ENCODE measurements around the gene FRAT2. TPM values are rescaled to one million over a fixed set of nuclear protein-coding genes. Genes with fewer than 3 reads are reported as not detected.

Gene FRAT2
- total RNA-seq, 2 experiments from 2014 or later, result 27.0 to 27.6 TPM

- Histone ChIP-seq H3K36me3 (ENCODE audit: insufficient read depth, low read length) (peaks cover 38% of the 10 kb centered on the region), H3K9me3 (ENCODE audit: control insufficient read depth in 1 of 2, insufficient read depth in 1 of 2, low read length in 2 of 2) (no peaks in the 10 kb centered on the region), H3K27ac (ENCODE audit: low read depth in 1 of 2, low read length in 2 of 2) (no peak overlapping the region), H3K4me3 (ENCODE audit: low read length) (no peak overlapping the region), H3K27me3 (ENCODE audit: control insufficient read depth in 1 of 2, insufficient read depth in 2 of 2, low read length in 2 of 2) (no peaks in the 10 kb centered on the region), H3K4me1 (ENCODE audit: insufficient read depth, low read length) (peaks cover 3% of the 10 kb centered on the region)
- Mint-ChIP-seq H3K4me1 (ENCODE audit: low read depth) (no peaks in the 10 kb centered on the region), H3K27me3 (no peaks in the 10 kb centered on the region), H3K27ac (no peak overlapping the region), H3K36me3 (ENCODE audit: low read depth) (peaks cover 74% of the 10 kb centered on the region), H3K9me3 (no peaks in the 10 kb centered on the region), H3K4me3 (no peak overlapping the region)
- ChIA-PET CTCF (no interaction called here), POLR2A (no interaction called here)
- intact Hi-C loops (cut with DNase I, micrococcal nuclease), result no loop called here
- DNase-seq (no peak), ATAC-seq (ENCODE audit: poor library complexity) (no peak)
- no peak for TF ChIP-seq CTCF (IDR thresholded peaks at IDR 0.05)
These were observed 27.0 kb upstream of the FRAT2 start for GRCh38 chr10:97361537-97361901.

- Histone ChIP-seq H3K27me3 (ENCODE audit: control insufficient read depth in 1 of 2, insufficient read depth in 2 of 2, low read length in 2 of 2) (no peaks in the 10 kb centered on the region), H3K9me3 (ENCODE audit: control insufficient read depth in 1 of 2, insufficient read depth in 1 of 2, low read length in 2 of 2) (no peaks in the 10 kb centered on the region), H3K4me1 (ENCODE audit: insufficient read depth, low read length) (peaks cover 3% of the 10 kb centered on the region), H3K4me3 (ENCODE audit: low read length) (no peak overlapping the region), H3K36me3 (ENCODE audit: insufficient read depth, low read length) (peaks cover 35% of the 10 kb centered on the region), H3K27ac (ENCODE audit: low read depth in 1 of 2, low read length in 2 of 2) (no peak overlapping the region)
- Mint-ChIP-seq H3K27me3 (no peaks in the 10 kb centered on the region), H3K4me1 (ENCODE audit: low read depth) (no peaks in the 10 kb centered on the region), H3K36me3 (ENCODE audit: low read depth) (peaks cover 75% of the 10 kb centered on the region), H3K9me3 (no peaks in the 10 kb centered on the region), H3K27ac (no peak overlapping the region), H3K4me3 (no peak overlapping the region)
- no peak for TF ChIP-seq CTCF (IDR thresholded peaks at IDR 0.05)
- intact Hi-C loops (cut with DNase I, micrococcal nuclease), result no loop called here
- ATAC-seq (ENCODE audit: poor library complexity), result no peak
- no peak for DNase-seq
- CTCF ChIA-PET, result interaction anchor here (3.0 kb wide), 1 partner anchor 83 kb away, joined by 11 read pairs; no protein-coding TSS in a partner anchor
- POLR2A ChIA-PET, result no interaction called here
These were observed 26.4 kb upstream of the FRAT2 start for GRCh38 chr10:97360705-97361536.

- H3K27ac ChIP-seq (ENCODE audit: low read depth in 1 of 2, low read length in 2 of 2), result no peak overlapping the region
- no peak overlapping the region for H3K27ac Mint-ChIP-seq
- ChIA-PET CTCF (interaction anchor here (3.0 kb wide), 1 partner anchor 80 kb away, joined by 11 read pairs; no protein-coding TSS in a partner anchor), POLR2A (no interaction called here)
- H3K36me3 ChIP-seq (ENCODE audit: insufficient read depth, low read length), result peaks cover 26% of the 10 kb centered on the region
- H3K9me3 Mint-ChIP-seq, result no peaks in the 10 kb centered on the region
- no peaks in the 10 kb centered on the region for H3K27me3 ChIP-seq (ENCODE audit: control insufficient read depth in 1 of 2, insufficient read depth in 2 of 2, low read length in 2 of 2)
- no peak overlapping the region for H3K4me3 Mint-ChIP-seq
- no peaks in the 10 kb centered on the region for H3K9me3 ChIP-seq (ENCODE audit: control insufficient read depth in 1 of 2, insufficient read depth in 1 of 2, low read length in 2 of 2)
- intact Hi-C loops (cut with DNase I, micrococcal nuclease), result loop anchor here in 1 of 2 experiments (10.0 kb wide), 1 partner anchor 284 kb away; no protein-coding TSS in a partner anchor
- H3K4me1 ChIP-seq (ENCODE audit: insufficient read depth, low read length), result peaks cover 3% of the 10 kb centered on the region
- H3K27me3 Mint-ChIP-seq, result no peaks in the 10 kb centered on the region
- TF ChIP-seq CTCF (IDR thresholded peaks at IDR 0.05), result no peak
- ATAC-seq (ENCODE audit: poor library complexity) (no peak), DNase-seq (no peak)
- no peaks in the 10 kb centered on the region for H3K4me1 Mint-ChIP-seq (ENCODE audit: low read depth)
- H3K4me3 ChIP-seq (ENCODE audit: low read length), result no peak overlapping the region
- peaks cover 59% of the 10 kb centered on the region for H3K36me3 Mint-ChIP-seq (ENCODE audit: low read depth)
These were observed 24.3 kb upstream of the FRAT2 start for GRCh38 chr10:97358781-97359180.
